Posterior cingulate gyrus (tissue), 11 donors: Measurements from ENCODE around the gene RACK1.

Experiments
- DNase-seq, 10 donors: peaks; one replicate each; pipeline versions ENCODE4 v3.0.0 to v3.0.0-alpha.2; 2020 to 2021; ENCODE audit warnings: mixed read lengths in 3 of 10
- intact Hi-C: fragments of 100-400 bp; cut with DNase I; formaldehyde crosslinking; loops from one replicate; pipeline ENCODE4 v1.15.1; 2023

Gene RACK1

GRCh38 chr5:181203777-181204112 is 40.0 kb downstream of the RACK1 start:
- peak in 1 of 10 donors; percentile 47 for DNase-seq
- intact Hi-C loops = no loop called here

DNA sequence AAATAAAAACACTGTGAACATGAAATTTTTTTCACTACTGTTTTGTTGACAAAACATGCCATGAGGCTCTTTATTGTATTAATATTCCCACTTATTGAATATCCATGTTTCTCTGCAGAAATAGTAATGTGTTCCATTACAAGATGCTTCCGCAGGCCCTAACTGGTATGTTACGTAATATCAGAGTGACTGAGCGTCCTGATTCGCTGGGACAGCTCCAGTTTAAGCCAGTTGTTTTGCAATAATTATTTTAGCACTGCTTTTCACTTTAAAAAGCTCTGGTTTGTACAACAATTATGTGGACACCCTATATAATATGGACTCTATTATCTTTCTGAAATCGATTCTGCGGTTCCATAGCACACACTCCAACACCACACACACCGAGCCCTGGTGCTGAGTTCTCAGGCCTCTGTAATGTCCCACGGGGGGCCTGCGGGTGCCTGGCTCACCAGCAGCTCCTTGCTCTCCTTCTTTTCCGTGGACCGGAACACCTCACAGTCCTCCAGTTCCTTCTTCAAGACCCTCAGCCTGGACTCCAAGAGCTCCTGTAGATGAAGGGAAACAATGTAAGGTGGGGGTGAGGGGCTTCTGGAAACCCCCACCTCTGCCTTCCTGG is 40.5 kb downstream of the RACK1 start:
- intact Hi-C loops = no loop called here
- peak in 1 of 10 donors; percentile 57 for DNase-seq

GRCh38 chr5:181200816-181201215 is 42.9 kb downstream of the RACK1 start:
- intact Hi-C loops = no loop called here
- peak in 1 of 10 donors; percentile 43 for DNase-seq

- intact Hi-C loops = no loop called here
These were observed 43.6 kb downstream of the RACK1 start for GRCh38 chr5:181199881-181200638.

GRCh38 chr5:181198905-181199519 is 44.7 kb downstream of the RACK1 start:
- DNase-seq = peak in 1 of 10 donors; percentile 26
- intact Hi-C loops = no loop called here

More at GRCh38 chr5:181199881-181200638, 43.6 kb downstream of the RACK1 start:
- peak in 1 of 10 donors; percentile 61 for DNase-seq

DNA sequence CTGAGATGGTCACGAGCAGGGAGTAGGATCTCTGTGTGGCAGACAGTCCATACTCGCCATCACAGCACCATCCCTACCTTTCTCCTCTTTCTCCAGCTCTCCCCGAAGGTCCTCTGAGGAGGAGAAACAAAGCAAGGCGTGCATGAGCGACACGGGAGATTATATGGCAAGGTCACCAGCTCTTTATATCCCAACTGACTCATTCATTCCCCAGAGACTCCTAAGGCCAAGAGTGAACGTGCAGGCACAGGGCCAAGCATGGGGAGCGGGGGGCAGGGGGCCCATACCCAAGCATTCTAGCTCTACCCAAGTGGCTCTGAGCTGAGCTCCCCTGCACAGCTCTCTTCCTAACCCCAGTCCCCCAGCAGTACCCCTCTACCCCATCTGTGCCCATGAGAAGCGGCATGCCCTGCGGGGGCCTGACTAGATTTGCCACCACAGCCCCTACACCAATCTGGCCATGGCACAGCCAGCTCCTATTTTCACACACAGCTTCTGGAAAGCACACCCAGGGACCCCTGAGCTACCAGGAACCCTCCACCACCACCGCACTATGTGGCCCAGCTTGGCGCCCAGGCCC is 45.5 kb downstream of the RACK1 start:
- peak in 1 of 10 donors; percentile 19 for DNase-seq

GRCh38 chr5:181197326-181197951 is 46.3 kb downstream of the RACK1 start:
- intact Hi-C loops = no loop called here
- peak in 1 of 10 donors; percentile 69 for DNase-seq

More for the DNA sequence above, 45.5 kb downstream of the RACK1 start:
- intact Hi-C loops = no loop called here

- peak in 1 of 10 donors; percentile 82 for DNase-seq
- intact Hi-C loops = no loop called here
These were observed 48.4 kb downstream of the RACK1 start for GRCh38 chr5:181195249-181195761.

DNA sequence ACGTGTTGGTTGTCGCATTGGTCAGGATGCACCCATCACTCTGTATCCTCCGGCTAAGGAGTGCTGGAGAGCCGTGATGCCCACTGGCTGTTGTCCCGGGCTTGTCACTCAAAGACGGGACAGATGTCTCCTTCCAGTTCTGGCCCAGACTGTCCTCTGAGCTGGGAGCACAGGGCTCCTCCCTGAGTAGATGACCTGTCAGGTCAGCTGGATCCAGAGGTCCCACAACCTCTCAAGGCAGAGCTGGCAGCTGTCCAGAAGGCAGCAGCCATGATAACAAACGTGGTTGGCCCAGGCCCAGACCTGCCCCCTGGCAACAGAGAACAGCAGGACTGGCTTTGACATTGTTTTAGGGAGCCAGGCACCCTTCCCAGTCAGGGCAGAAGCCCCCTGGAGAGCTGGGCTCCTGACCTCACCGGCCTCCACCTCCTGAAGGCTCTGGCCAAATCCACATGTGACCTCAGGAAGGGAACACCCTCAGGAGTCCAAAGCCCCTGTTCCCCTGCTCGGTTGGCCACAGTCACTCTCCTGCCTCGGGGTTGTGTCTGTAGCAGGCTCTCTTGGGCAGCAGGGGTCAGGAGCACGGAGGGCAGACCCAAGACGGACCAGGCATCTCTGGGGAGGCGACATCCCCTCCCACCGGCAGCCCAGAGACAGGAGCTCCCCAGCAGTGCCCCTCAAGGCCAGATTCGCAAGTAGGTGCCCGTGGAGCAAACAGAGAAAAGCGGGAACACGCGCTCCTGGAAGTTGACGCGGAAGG is 49.0 kb downstream of the RACK1 start:
- peak in 1 of 10 donors; percentile 69 for DNase-seq
- intact Hi-C loops = no loop called here

- DNase-seq = peak in 1 of 10 donors; percentile 48
- intact Hi-C loops = no loop called here
These were observed 50.0 kb downstream of the RACK1 start for GRCh38 chr5:181193656-181194055.

GRCh38 chr5:181192337-181193046 is 51.2 kb downstream of the RACK1 start:
- no peak for DNase-seq
- intact Hi-C loops = no loop called here

- peak; percentile 91 to 99 (median 94) for DNase-seq
- intact Hi-C loops = loop anchor here (1.0 to 2.0 kb wide), 2 partner anchors 15 to 31 kb away; no protein-coding TSS in a partner anchor
These were observed 52.0 kb downstream of the RACK1 start for GRCh38 chr5:181191526-181192336.

DNA sequence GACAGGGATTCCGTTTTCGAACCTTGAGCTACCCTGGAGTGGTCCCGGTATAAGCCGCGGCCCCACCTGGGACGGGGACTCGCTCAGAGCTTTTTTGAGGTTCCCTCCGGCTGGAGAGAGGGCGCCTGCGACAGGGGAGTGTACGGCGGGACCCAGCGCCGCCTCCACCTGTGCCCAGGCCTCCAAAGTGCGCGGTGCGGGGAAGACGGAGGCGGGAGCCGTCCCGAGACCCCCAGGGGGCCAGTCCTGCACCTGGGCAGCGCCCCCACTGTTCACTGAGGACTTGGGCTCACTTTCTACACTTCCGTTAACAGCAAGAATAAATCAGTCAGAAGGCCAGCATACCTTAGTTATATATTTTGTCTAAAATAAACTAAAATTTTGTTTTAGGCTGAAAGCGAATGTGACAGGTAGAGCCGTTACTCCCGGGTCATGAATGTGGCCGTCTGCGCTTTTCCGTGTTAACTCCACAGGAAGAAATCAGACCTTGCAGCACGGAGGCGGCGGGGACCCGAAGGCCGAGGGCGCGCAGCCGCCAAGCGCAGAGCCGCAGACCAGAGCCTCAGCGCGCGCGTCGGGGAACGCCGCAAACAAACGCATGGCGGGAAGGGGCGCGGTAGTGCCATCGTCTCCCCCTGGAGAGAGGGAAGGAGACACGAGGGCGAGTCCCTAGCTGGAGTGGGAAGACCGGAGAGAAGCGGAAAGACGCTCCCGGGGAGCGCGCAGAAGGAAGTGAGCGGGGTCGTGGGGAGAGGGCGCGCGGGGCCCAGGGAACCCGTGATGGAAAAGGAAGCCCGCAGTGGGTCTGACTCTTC is 52.8 kb downstream of the RACK1 start:
- DNase-seq = peak in 7 of 10 donors; percentile 36 to 89 (median 40)
- intact Hi-C loops = loop anchor here (1.0 to 2.0 kb wide), 2 partner anchors 16 to 31 kb away; no protein-coding TSS in a partner anchor

- peak in 4 of 10 donors; percentile 31 to 77 (median 34) for DNase-seq
- intact Hi-C loops = loop anchor here (2.0 to 10.0 kb wide), 4 partner anchors 17 to 405 kb away; partner anchors contain the start of genes TRIM52 and ZFP62
These were observed 53.6 kb downstream of the RACK1 start for GRCh38 chr5:181189962-181190710.

- intact Hi-C loops = loop anchor here (5.0 to 10.0 kb wide), 3 partner anchors 73 to 405 kb away; partner anchors contain the start of genes TRIM52 and ZFP62
- peak in 6 of 10 donors; percentile 43 to 91 (median 49) for DNase-seq
These were observed 54.2 kb downstream of the RACK1 start for GRCh38 chr5:181189363-181189961.
